Measurements from ENCODE around the gene BATF2. TPM values are rescaled to one million over a fixed set of nuclear protein-coding genes. Genes with fewer than 3 reads are reported as not detected.
A peak's percentile ranks its signal among the peaks of the same experiment; 100 is the strongest.

BATF2 gene
- polyA plus RNA-seq, 1 of the 3 experiments (the other 2 are of a cell fraction): 0.20 TPM

DNA sequence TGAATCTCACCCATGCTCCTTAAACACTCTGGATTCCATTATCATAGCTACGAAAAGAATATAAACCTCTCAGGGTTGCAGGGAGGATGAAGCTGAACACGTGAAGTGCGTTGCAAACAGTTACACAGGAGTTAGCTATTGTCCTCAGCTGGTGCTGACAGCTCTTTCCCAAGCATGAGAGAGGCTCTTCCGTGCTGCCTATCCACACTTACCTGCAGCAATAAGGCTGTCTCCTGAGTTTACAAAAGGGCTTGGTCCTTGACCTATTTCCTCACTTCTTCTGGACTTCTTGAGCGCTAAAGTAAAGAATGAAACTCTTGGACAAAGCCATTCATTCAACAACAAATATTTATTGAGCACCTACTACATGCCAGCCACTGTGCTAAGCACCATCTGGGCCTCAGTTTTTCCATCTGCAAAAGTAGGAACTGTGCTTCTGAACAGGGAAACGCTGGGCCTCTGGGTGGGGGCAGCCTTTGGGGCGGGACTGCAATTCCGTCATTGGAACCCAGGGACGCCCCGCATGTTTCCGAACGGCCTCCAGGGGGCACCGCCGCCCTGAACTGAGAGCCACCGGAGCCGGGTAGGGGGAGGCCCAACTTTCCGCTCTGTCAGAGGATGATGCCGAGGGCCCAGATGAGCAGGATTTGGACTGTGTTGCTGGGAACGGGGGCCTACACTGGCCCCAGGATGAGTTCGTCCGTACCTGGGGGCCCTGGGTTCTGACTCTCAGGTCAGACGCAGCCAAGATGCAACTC lies 16.5 kb upstream of the BATF2 start:
- Histone ChIP-seq H3K4me1 (ENCODE audit: control insufficient read depth in 1 of 2, insufficient read depth in 2 of 2, low read depth in 1 of 2, low read length in 1 of 2) (peaks cover 4% of the 10 kb centered on the region in 2 experiments; a peak in 2 of 4 replicates), H3K4me3 (ENCODE audit: low read depth in 2 of 2, low read length in 1 of 2) (peak overlapping the region; percentile 69 to 70), H3K9me3 (no peaks in the 10 kb centered on the region), H4K20me1 (ENCODE audit: insufficient read depth) (no peaks in the 10 kb centered on the region), H3K27me3 (ENCODE audit: insufficient read depth) (no peaks in the 10 kb centered on the region), H3K27ac (ENCODE audit: low read depth in 2 of 2, low read length in 1 of 2) (peak overlapping the region; percentile 95), H3K79me2 (ENCODE audit: insufficient read depth) (peaks cover 24% of the 10 kb centered on the region; the same call in 1 of the 2 replicates), H3K9me2 (no peaks in the 10 kb centered on the region), H3F3A (replicated peaks; ENCODE audit: insufficient read depth) (peaks cover 16% of the 10 kb centered on the region), H3K9ac (peak overlapping the region; percentile 89), H2AFZ (ENCODE audit: low read depth) (peak overlapping the region; percentile 95), H3K4me2 (peak overlapping the region; percentile 88), H3K36me3 (replicated peaks in 1 of 2; ENCODE audit: control insufficient read depth in 1 of 2, insufficient read depth in 2 of 2, low read length in 1 of 2) (peaks cover 0 to 5% of the 10 kb centered on the region in 2 experiments)
- ChIA-PET POLR2A (interaction anchor here (0.5 to 1.2 kb wide), 7 partner anchors 9 to 219 kb away, joined by 3 to 8 read pairs (median 3); no protein-coding TSS in a partner anchor), CTCF (interaction anchor here (0.6 to 4.9 kb wide), 61 partner anchors 9 to 1727 kb away, joined by 3 to 56 read pairs (median 5); partner anchors contain the start of genes ATG2A, BATF2, CAPN1 and CDCA5)
- 32% methylated on average over 11 of the region's 22 CpGs for WGBS (ENCODE audit: low lambda C conversion rate)
- DNase-seq: peak; percentile 95
- TF ChIP-seq CTCF (IDR thresholded peaks at IDR 0.05) (peak; percentile 71), RXRA (IDR thresholded peaks at IDR 0.05; ENCODE audit: borderline replicate concordance, low read depth) (no peak), FOXJ3 (CRISPR knock-in tag; IDR thresholded peaks at IDR 0.05) (no peak), GABPA (IDR thresholded peaks at IDR 0.05; ENCODE audit: low read depth) (no peak), EZH2phosphoT487 (IDR thresholded peaks at IDR 0.05; ENCODE audit: borderline replicate concordance, low read depth) (no peak), SMC3 (IDR thresholded peaks at IDR 0.05; ENCODE audit: low read depth, low read length) (peak; percentile 54), NFIC (IDR thresholded peaks at IDR 0.05; ENCODE audit: borderline replicate concordance) (no peak), CHD2 (IDR thresholded peaks at IDR 0.05; ENCODE audit: low read length, partially characterized antibody) (no peak), POLR2AphosphoS5 (IDR thresholded peaks at IDR 0.05; ENCODE audit: low read depth, low read length) (no peak; the same call in 1 of the 2 replicates), RFX5 (IDR thresholded peaks at IDR 0.05; ENCODE audit: low read length) (no peak), MXI1 (IDR thresholded peaks at IDR 0.05; ENCODE audit: low read depth, low read length) (no peak), SIN3A (IDR thresholded peaks at IDR 0.05; ENCODE audit: borderline replicate concordance, low read depth, low read length) (no peak), TEAD4 (IDR thresholded peaks at IDR 0.05; ENCODE audit: borderline replicate concordance, insufficient read depth) (no peak), NRF1 (IDR thresholded peaks at IDR 0.05; ENCODE audit: low read depth, low read length) (no peak), RCOR1 (IDR thresholded peaks at IDR 0.05; ENCODE audit: low read length) (no peak), TAF1 (IDR thresholded peaks at IDR 0.05; ENCODE audit: borderline replicate concordance, low read depth, low read length) (no peak), ZBTB33 (IDR thresholded peaks at IDR 0.05; ENCODE audit: borderline replicate concordance, low read depth) (no peak), TCF12 (IDR thresholded peaks at IDR 0.05) (no peak), ELF1 (IDR thresholded peaks at IDR 0.05) (peak; percentile 47; the same call in 1 of the 2 replicates)
- TF ChIP-seq, protein P1, sequence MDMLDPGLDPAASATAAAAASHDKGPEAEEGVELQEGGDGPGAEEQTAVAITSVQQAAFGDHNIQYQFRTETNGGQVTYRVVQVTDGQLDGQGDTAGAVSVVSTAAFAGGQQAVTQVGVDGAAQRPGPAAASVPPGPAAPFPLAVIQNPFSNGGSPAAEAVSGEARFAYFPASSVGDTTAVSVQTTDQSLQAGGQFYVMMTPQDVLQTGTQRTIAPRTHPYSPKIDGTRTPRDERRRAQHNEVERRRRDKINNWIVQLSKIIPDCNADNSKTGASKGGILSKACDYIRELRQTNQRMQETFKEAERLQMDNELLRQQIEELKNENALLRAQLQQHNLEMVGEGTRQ (IDR thresholded peaks at IDR 0.05; ENCODE audit: borderline replicate concordance, low read depth, low read length): no peak
- TF ChIP-seq, protein P2, sequence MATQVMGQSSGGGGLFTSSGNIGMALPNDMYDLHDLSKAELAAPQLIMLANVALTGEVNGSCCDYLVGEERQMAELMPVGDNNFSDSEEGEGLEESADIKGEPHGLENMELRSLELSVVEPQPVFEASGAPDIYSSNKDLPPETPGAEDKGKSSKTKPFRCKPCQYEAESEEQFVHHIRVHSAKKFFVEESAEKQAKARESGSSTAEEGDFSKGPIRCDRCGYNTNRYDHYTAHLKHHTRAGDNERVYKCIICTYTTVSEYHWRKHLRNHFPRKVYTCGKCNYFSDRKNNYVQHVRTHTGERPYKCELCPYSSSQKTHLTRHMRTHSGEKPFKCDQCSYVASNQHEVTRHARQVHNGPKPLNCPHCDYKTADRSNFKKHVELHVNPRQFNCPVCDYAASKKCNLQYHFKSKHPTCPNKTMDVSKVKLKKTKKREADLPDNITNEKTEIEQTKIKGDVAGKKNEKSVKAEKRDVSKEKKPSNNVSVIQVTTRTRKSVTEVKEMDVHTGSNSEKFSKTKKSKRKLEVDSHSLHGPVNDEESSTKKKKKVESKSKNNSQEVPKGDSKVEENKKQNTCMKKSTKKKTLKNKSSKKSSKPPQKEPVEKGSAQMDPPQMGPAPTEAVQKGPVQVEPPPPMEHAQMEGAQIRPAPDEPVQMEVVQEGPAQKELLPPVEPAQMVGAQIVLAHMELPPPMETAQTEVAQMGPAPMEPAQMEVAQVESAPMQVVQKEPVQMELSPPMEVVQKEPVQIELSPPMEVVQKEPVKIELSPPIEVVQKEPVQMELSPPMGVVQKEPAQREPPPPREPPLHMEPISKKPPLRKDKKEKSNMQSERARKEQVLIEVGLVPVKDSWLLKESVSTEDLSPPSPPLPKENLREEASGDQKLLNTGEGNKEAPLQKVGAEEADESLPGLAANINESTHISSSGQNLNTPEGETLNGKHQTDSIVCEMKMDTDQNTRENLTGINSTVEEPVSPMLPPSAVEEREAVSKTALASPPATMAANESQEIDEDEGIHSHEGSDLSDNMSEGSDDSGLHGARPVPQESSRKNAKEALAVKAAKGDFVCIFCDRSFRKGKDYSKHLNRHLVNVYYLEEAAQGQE (IDR thresholded peaks at IDR 0.05; ENCODE audit: low read depth, low read length): no peak
- TF ChIP-seq, protein P3, sequence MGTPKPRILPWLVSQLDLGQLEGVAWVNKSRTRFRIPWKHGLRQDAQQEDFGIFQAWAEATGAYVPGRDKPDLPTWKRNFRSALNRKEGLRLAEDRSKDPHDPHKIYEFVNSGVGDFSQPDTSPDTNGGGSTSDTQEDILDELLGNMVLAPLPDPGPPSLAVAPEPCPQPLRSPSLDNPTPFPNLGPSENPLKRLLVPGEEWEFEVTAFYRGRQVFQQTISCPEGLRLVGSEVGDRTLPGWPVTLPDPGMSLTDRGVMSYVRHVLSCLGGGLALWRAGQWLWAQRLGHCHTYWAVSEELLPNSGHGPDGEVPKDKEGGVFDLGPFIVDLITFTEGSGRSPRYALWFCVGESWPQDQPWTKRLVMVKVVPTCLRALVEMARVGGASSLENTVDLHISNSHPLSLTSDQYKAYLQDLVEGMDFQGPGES (IDR thresholded peaks at IDR 0.05; ENCODE audit: low read depth, low read length): no peak

All from SK-N-SH (cell line).